ENCODE data around the gene KCNJ15.

DNA sequence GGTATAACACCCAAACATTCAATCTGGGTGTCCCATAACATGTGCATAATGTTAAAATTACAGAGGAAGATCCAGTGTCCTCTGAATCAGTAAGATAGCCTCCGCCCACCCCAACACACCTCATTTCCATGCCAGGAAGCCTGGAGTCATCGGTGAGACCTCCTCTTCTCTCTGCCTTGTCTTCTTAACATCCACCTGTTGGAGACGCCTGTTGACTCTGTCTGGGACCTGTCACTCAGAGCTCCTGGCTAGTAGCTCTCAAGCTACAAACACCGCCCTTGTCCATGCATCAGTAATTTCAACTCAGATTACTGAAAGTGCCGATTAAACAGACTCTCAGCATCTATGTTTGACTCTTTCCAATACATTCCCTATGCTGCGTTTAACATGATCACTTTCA, 27.4 kb downstream of the KCNJ15 start:
- TF ChIP-seq CTCF (IDR thresholded peaks at IDR 0.05; ENCODE audit: low read depth, low read length) (no peak), POLR2A (IDR thresholded peaks at IDR 0.05; ENCODE audit: extremely low read depth, insufficient read length) (no peak), MAX (IDR thresholded peaks at IDR 0.05; ENCODE audit: low read depth, low read length) (no peak)

Data from NB4 (cell line).